Suppressor macrophage (primary cell): ENCODE measurements around the gene NTNG1.
"Not testable (repeated sequence)": the region's sequence is repeated elsewhere in the genome, so short reads cannot be mapped to it uniquely, and the experiment has no call there.

Experiments
- DNase-seq, 4 experiments: peaks; one replicate each; pipeline ENCODE4 v3.0.0-alpha.2; 2020 to 2022

The NTNG1 gene

DNA sequence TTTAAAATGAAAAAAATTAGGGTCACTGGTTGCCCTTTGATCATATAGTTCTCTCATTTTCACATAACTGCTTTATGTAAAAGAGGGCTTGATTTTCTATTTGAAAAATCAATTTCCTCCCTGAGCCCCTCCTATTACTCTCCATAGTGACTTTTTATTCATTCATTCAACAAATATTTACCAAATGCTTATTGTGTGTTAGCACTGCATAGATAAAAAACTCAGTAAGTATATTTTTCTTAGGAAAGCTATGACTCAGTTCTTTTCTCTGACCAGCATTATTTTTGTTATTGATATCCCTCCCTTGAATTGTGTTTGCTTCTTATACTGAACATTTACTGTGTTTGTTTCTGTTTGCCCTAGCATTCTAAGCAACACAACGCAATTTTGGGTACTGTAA lies 59.8 kb downstream of the NTNG1 start:
- DNase-seq: no peak

DNA sequence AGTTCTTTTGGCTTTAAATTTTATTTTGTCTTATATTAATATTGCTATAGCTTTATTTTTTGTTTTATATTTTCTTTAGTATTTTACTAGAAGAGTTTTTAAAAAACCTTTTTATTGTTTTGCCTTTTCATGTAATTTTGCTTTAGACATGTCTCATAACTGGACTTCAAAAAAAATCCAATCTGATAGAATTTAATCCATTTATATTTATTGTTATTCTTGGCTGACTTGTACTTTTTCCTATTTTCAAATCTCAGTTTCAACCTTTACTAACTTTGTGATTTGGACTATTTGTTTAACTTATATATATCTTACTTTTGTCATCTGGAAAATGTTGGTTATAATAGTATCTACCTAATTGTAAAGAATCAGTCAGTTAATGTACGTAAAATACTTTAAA lies 61.2 kb downstream of the NTNG1 start:
- no peak for DNase-seq

DNA sequence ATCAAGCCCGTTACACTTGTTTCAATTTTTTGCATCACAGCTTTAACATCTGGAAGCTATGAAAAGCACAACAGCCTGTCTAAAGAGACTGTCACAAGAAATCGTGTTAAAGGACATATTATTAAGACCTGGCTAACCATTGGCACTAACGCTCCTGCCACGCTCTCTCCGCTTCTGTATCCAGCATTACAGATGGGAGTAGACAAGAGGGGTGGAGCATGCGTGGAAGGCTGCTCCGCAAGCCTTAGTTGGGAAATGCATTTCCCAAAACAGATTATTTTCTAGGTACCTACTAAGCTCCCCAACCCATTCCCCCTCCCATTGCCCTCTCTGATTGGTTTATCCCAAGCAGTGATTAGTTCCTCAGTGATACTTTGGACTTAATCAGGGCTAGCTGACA lies 72.4 kb downstream of the NTNG1 start:
- DNase-seq: no peak

DNA sequence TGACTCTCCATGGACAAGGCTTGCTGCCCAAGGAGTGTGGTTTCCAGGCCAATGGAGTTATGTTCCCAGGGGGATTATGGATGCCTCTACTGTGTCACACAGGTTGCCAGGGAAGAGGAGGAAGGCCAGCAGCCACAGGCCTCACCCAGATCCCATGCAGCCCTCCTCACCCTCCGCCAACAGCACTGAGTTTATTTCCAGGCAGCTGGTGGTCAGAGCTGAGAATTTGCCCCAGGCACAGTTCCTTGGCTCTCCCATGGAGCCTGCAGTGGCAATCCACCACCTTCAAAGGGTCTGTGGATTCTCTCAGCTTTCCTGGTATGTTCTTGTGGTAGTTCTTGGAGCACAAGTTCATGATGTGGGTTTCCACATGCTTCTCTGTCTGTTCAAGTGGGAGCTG lies 79.2 kb downstream of the NTNG1 start:
- DNase-seq: no peak

DNA sequence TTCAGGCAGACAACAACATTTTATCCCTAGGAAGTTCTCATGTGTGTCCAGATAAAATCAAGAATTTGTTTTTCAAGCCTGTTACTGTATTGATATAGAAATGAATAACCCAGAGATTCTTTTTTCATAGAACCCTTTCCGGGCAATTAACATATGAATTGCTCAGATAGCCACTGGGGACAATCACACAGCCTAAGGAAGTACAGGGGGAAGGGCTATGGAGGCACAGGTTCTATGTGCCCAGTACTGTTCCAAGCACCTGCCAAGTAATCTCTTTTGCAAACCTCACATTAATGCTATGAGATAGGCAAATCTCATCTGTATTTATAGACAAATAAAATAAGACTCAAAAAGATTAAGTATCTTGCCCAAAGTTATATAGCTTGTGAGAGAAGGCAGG lies 84.9 kb downstream of the NTNG1 start:
- DNase-seq: no peak

DNA sequence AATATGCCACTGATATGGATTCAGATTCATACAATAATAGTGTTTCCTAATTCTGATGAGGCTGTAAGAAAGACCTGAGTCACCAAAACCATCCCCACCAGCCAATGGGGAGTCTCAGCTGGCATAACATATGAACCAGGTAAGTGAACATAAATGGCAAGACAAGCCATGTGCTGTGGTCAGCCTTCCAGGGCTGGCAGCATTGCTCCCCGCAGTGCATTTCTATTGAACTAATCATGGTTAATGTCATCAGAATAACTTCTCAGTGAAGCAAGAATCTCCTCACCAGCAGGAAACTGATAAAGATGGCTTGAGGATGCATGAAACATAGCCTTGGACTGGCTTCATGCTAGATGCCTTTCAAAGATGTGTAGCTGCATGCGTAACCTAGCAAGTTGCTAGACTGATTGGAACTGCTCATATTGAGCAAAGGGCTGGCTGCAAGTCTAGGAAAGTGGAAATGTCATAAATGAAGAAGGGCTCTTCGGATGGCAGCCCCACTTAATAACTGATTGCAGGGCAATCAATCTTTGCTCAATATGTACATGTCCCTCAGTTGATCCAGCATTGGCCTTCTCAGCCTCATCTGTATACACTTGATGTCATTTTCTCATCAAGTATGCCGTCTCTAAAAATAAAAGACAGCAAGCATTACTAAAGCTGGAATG lies 88.0 kb downstream of the NTNG1 start:
- DNase-seq: no peak

DNA sequence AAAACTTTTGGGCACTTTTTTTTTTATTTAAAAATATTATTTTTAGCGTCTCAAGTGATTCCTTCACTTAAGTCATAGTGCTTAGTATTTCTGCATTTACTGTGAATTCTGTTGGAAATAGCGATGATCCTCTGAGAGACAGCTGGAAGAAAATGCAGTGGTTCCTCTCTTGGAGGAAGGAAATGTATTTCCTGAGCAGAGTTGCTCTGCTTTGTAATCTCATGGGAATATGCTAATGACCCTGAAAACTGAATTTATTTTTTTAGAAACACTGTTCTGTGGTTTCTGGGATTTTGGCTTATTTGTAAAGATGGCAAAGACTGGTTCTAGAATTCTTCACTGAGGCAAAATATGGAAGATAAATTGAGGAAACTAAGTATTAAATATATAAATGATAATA lies 88.9 kb downstream of the NTNG1 start:
- no peak for DNase-seq

DNA sequence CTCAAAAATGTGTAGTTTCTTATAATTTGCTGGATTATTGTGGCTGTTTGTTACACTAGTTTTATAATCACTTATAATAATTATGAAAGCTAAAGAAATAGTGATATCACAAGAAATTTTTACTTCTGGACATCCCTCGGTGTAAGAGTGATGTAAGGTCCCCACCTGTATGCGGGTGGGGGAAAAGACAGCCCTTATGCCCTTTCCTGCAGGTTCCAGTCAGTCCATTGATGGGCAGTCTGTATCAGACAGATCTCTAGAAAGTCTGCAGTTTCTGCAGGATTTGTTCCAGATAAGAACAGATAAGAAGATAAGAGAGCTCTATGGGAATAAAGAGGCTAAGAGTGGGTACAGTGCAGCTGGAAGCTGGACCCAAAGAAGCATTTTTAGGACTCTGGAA lies 89.3 kb downstream of the NTNG1 start:
- no peak for DNase-seq

DNA sequence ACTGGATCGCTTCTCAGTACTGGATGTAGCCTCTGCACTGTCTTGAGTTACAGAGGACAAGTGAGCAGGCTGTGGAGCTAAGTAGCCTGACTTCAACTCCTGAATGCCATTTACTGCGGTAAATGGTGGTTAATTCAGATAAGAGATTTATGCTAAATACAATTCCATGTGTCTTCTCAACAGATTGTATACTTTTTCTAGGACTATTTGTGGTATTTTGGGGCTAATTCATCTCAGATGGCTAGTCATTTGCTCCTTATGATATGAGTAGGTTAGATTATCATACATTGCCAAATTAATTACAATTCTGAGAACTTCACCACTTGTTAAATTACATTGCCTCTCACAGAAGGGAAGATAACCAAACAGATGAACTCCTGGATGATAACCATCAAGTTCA lies 90.5 kb downstream of the NTNG1 start:
- no peak for DNase-seq

DNA sequence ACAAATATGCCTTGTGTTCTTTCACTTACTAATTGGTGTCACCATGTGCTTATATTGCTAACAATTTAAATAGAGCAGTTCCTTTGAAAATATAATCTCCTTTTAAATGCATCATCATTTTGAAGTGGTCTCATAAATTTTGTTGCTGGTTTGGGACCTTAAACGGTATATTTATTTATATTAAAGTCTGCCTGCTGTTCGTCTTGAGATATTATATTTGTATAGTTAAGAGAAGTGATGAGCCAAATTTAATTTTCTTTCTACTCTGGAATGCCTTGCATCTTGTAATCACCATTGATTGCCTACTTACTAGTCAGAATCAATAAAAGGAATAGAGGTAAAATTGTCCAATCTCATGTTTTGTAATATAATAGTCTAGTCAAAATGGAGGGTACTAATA lies 91.6 kb downstream of the NTNG1 start:
- no peak for DNase-seq

DNA sequence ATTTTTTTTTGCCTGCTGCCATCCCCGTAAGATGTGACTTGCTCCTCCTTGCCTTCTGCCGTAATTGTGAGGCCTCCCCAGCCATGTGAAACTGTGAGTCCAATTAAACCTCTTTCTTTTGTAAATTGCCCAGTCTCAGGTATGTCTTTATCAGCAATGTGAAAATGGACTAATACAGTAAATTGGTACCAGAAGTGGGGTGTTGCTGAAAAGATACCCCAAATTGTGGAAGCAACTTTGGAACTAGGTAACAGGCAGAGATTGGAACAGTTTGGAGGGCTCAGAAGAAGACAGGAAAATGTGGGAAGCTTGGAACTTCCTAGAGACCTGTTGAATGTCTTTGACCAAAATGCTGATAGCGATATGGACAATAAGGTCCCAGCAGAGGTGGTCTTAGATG lies 95.9 kb downstream of the NTNG1 start:
- DNase-seq: not testable (repeated sequence)

DNA sequence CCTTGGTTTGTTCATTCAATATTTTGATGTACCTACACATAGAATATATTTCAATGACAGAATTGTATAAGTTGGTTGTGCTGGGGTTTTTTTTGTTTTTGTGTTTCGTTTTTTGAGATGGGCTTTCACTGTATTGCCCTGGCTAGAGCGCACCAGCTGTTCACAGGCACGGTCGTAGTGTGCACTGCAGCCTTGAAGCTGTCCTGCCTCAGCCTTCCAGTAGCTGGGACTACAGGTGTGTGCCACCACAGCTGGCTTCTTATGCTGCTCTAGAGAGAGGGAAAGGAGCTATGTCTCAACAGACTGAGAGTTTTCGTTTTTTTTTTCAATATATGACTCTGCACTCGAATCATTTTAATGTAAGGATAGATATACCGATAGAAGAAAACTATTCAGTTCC lies 102.6 kb downstream of the NTNG1 start:
- DNase-seq: no peak

DNA sequence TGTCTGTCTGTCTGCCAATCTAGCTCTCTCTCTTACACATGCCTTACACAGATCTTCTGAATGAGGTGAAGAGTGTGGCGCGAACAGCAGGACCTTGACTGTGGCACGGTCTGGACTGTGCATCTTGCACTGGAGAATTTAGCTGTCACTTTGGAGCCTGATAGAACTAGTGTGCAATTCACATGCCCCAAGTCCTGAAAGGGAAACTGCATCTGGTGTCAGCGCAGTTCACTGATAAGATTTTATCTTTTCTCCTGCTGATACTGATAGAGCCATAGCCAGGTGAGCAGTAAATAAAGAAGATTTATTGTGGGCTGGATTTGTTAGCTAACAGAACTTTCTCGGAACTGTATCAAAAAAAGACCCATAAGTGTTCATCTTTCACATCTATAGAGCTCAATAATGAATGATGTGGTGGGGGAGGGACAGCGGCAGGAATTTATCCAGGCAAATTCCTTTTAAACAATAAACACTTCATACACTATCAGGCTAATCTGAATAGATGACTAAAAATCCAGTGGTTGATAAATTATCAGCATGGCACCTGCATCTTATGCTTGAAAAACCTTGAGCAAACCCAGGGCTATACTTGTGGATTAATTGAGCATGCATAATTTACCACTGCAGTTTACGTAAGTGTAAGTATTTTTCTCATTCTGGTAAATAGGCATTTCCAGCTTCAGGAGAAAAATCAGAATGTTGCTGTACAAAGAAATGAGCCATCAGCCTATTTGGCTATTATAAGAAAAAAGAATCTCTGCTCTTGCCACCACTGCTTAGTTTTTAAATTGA lies 104.1 kb downstream of the NTNG1 start:
- no peak for DNase-seq

DNA sequence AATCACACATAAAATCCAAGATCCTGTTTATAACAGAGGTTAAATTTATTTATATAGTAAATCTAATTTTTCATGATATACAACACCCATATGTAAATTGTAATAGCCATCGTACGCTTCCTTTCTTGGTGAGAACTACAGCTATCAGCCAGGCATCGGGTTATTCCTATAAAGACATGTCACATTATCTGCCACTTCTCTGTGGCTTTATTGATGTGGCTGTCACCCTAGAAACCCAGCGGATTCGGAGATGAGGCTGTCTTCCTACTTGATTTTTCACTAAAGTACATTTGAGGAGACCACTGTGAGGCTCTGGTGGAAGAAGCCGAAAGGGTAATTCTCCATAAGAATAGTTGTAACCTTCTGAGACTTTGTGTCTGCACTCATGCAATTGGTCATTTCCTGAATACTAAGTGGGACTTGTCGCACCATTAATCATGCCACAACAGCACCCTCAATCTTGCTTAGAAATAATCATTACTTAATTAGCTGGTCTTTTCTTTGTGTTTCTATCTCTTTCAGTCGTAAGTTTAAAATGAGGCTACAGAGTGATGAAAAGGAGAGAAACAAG lies 106.0 kb downstream of the NTNG1 start:
- no peak for DNase-seq

DNA sequence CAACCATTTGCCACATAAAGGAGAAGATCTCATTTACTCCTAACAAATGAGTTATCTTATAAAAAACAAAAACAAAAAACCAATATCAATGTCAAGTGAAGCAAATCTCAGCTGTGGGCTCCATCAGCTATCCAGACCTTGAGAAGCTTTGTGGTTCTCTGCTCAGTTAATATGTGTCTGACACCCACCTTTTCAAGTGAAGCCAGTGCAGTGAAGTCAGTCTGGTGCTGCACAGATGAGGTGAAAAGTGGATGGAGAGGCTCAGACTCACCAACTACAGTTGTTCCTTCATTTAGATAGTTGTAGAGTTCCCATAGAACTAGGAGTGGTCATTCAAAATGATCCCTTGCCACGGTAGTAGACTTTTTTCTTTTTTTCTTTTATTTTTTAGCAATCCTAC lies 106.8 kb downstream of the NTNG1 start:
- DNase-seq: no peak

DNA sequence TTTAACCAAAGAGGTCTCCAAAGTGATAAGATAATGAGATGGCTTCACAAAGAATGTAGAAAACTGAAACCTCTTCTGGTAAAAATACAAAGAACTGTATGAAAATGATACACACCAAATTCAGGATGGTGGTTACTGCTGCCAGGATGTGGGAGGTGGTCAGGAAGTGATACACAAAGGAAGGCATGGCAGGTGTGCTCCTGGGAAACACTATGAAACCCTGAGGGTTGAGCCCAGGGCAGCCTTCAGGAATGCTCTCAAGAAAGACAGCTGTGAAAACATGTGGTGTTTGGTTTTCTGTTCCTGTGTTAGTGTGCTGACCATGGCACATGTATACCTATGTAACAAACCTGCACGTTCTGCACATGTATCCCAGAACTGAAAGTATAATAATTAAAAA lies 109.3 kb downstream of the NTNG1 start:
- DNase-seq: no peak

DNA sequence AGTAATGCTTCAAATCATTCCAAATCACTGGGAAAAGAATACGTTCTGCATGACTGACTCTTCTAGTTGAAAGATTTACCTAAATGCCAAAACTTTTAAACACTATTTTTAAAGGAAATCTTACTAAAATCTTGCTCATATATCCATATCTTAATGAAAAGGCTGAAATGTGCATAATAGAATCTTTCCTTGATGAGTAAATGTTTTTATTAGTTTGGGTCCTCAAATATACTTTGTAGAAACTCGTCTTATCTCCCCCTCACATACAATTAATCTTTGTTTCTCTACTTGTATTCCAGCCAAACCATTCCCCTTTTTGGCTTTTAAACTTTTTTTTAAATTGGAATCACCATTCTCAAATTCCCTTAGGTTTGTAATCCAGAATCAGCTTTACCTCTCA lies 110.2 kb downstream of the NTNG1 start:
- DNase-seq: no peak

DNA sequence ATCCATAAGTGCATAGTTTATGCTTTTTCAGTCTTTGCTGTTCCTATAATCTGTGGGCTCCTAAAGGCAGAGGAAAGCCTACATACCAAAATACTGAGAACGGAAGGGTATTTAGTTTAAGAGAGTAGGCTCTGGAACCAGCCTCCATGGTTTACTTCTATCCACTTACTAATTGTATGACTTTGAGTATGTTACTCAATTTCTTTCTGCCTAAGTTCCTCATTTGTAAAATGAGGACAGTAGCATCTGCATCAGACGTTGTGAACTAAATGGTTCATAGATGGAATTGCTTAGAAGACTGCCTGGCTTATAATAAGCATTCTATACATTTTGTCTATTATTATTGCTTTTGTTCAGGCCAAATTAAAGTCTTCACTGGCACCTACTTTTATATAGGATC lies 111.0 kb downstream of the NTNG1 start:
- DNase-seq: peak in 1 of 4 experiments; percentile 5

DNA sequence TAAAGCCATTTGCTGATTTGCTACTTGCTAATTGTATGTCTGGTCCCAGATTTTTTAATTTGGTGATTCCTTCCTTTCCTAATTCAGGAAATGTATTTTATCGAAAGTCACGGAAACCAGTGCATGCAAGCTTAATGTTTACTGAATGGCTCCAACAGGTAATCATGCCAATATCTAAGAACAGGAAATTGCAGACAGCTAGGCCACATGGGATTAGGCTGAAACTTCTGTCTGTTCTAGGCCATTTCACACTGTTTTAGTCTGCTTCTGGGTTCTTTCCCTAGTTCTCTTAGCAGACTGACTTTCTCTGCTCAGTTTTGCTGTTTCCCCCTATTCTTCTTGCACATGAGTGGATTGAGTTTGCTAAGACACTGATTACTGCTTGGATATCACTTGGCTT lies 111.4 kb downstream of the NTNG1 start:
- no peak for DNase-seq

DNA sequence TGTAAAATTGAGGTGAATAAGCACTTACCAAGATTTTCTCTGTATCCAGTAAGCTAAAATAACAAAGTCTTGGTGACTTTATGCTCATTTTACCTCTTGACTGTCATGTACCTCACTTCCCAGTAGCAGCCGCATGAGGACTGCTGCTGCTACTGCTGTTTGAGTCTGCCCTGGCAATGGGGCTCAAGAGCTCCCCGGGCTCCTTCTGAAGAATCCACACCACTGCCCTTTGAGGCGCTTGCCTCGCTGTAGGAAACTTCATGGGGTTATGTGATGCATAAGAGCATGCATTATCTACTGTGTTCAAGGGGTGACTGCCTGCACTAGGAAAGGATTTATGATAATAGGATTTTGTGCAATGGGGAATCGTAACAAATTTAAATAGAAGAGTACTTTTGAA lies 113.5 kb downstream of the NTNG1 start:
- no peak for DNase-seq

DNA sequence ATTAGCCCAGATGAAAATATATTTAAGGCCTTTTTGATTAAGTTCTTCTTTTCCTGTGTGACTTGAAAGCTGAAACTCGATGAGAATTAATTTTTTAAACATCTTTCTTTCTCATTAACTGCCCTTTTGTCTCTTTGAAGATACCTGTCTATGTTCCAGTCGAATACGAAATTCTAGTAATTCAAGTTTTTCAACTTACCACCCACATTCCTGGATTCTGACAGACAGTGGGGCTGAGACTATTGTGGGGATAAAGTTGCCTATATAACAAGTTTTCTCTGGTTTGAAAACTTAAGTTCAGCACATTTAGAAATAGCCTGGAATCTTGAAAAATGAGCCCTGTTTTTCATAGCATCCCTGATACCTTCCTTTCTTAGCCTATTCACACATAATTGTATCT lies 114.6 kb downstream of the NTNG1 start:
- no peak for DNase-seq

DNA sequence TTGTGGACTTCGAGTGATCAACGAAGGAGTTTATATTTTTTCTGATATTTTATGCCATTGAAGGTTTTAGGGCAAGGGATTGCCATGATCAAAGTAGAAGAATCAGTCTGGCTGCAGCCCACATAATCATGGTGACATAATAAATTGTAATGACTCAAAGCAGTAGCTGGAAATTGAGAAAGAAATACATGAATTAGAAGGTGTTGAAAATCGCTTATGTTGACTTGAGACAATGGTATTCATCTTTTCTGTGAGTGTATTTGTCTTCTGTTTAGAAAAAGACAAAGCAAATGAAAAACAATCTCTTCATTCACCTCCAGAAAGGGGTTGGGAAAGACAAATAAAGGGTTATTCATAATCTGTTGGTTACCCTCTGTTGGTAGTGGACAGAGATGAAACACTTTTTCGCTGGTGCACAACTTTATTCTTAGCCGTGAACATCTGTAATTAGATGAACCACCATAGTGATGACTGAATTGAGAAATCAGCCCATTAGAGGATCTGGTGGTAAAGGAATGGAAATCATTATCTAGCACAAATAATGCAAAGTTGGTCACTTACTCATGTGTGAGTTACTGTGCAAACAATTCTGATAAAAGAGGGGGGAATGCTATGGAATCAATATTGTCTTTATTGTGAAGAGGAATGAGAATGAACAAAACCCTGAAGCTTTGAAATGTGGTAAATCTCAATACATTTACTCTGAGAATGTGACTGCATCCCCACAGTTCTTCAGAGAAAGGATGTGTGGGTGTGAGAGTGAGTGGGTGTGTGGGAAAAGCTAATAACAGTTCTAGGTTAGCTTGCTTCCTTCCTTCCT lies 121.8 kb downstream of the NTNG1 start:
- DNase-seq: no peak

DNA sequence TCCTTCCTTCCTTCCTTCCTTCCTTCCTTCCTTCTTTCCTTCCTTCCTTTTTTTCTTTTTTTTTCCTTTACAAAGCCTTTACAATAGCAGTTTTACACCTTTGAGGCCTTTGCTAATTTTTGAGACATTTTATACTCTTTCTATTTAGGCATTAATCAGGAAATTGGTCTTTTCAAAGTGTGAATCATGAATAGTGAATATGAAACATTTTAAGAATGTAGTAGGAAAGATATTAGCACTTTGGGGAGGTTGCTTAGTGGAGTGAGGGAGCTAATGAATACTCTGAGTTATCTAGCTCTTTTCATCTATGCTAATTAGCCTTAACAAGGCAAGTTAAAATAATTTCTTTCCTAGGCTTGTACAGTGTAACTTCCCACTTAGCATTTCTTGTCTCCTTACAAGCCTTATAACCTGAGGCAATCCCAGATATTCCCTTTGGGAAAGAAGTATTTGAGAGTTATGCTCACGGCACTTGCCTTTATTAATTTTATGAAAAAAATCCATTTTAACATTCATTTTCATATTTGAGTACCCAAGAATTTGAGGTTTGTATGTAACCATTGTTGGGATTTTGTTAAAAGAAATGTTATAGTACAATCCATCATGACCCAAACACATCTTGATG lies 122.6 kb downstream of the NTNG1 start:
- no peak for DNase-seq
